SK-N-DZ (cell line): ENCODE measurements around the gene GAS7. TPM values are rescaled to one million over a fixed set of nuclear protein-coding genes. Genes with fewer than 3 reads are reported as not detected.

Source experiments
- DNase-seq: peaks from one replicate; pipeline ENCODE4 v3.0.0-alpha.2; 2015; ENCODE audit warnings: low spot score
- polyA plus RNA-seq, 2 experiments: library from polyadenylated mRNA; depleted of rRNA; stranded (reverse); fragments of >200 nt; gene quantifications; 2 replicates each; pipeline ENCODE4 v1.2.3, GENCODE V29; 2014

GAS7 gene
- polyA plus RNA-seq (2014; cell fraction: cytosol; rRNA removed) = not detected in 2 replicates
- polyA plus RNA-seq (2014; cell fraction: nucleus; rRNA removed) = not detected in 2 replicates

DNA sequence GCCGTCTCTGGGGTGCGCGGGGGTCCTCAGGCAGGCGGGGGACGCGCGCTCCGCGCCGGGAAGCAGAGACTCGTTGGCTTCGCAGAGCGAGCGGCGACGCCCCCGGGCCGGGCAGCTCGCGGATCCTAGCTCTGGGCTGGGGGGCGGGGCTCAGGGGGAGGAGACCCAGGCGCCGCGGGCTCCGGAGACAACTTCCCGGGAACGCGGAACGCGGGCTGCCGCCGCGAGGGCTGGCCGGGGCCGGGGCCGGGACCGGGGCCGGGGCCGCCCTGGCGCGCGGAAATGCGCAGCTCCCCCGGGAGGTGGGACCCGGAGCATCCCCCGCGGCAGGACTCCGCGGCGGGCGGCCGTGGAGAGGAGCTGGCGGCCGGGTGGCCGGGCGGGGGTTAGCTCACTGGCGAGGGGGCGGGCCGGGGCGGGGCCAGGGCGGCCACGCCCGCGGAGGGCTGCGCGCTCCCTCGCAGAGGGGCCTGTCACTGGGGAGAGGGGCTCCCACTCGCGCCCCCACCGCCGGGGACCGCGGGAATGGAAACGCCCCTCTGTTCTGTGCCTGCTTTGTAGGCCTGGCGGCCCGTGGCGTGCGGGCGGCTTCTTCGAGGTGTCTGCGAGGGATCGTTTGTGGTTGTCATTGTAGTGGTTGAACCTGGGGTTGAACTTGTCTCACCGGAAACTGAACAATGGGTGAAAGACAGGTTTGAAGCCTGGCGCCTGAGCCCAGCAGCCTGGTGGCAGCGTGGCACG lies at the start of gene GAS7:
GAS7 (minus strand) TSS at position 98 of the 741 bp plus-strand sequence.
- DNase-seq = no peak

DNA sequence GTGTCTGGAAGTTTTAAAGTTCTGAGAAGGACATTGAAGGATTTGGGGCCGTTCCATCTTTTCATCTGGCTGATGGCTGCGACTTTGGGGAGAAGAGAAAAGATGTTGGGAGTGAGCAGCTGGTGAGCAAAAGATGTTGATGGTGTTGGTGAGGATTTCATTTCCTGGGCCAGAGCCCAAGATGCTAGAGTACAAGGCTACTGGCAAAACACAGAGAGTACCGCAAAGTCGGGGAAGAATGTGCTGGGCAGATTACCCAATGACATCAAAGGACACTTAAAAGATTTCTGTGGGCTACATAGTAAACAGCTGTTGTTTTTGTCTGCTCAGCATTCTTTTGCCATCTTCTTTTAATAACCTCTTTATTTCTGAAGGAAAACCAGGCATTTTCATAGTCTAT lies 49.4 kb upstream of the GAS7 start:
- DNase-seq = no peak

DNA sequence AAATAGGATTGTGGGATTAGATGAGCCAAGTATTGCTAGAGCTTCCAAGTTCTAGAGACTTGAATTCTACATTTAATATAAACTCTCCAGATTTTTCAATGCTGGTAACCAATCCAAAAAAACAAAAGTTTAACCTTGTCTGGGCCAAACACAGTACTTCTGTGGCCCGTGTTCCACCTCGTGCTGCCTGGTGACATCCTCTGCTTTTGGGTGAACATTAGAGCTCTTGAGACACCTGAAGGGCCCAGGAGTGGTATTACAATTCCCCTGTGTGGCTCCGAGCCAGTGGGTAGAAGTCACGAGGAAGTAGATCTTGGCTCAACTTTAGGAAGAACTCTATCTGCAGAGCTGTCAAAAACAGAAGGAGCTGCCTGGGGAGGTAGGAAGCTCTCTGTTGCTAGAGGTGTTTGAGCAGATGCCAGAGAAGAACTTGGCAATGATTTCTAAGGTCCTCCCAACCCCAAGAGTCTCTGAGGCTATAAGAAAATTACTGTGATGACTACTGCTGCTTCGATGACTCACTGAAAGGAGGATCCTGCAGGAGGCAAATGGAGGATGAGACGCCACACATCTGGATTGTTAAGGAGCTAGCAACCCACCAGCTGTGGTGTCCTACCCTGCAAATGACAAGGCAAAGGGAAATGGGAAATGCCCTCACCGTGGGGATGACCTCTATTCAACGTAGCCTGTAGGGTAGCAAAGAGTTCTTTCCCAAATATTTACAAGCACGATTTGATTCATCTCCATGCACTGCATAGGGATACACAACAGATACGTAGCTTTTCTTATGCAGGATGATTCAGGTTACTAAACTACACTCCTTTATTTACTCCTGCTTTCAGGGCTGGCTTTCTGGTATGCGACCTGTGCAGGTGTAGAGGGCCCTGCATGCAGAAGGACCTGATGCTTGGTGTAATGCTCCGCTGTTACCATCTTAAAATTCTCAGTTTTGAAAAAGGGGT lies 45.8 kb upstream of the GAS7 start:
- no peak for DNase-seq

DNA sequence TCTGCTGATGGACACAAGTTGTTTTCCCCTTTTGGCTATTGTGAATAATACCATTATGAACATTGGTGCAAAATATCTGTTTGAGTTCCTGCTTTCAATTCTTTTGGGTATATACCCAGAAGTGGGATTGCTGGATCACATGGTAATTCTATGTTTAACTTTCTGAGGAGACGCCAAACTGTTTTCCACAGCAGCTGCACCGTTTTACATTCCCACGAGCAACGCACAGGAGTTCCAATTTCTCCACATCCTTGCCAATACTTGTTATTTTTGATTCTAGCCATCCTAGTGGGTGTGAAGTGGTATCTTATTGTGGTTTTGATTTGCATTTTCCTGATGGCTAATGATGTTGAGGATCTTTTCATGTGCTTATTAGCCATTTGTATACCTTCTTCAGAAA lies 43.4 kb upstream of the GAS7 start:
- no peak for DNase-seq

DNA sequence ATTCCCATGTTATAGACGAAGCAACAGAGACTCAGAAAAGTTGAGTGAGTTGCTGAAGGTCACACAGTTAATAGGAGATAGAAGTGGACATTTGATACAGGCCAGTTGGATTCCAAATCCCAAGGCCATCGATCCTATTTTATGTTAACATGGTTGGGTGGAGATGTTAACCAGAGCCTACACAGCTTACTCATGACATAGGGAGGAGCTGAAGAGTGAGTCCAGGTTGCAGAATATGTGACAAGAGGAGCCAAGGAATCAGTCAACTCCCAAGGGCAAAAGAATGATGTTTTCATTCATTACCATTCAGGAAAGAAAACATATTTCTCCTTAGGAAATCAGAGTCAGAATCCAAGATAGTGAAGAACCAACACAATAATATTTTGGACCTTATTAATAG lies 40.3 kb upstream of the GAS7 start:
- no peak for DNase-seq

DNA sequence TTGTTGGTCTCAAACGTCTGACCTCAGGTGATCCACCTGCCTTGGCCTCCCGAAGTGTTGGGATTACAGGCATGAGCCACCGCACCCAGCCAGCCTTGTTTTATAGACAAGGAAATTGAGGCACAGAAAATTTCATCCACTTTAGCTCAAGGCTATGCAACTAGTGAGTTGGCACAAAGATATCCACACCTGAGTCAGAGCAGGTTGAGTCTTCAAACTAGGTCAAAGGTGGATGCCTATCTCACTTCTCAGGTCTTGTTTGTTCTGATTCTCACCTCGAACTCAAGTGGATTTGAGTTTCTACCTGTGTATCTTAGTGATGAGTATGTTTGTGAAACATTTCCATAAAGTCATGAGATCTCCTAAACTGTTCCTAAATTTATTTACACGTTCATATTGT lies 35.6 kb upstream of the GAS7 start:
- no peak for DNase-seq

DNA sequence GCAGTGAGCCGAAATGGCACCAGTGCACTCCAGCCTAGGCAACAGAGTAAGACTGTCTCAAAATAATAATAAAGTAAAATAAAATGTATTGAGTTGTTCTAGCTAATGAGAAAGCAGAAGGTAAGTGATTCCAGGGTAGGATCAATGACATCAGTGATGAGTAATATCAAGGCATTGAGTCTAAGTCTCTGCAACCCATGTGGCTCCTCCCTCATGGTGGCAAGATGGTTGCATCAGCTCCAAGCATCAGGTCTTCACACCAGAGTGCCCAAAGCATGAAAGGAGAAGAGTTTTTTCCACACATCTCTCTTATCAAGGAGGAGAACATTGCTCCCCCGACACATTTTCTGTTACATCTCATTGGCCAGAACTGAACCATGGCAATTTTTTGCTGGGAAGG lies 34.8 kb upstream of the GAS7 start:
- no peak for DNase-seq

DNA sequence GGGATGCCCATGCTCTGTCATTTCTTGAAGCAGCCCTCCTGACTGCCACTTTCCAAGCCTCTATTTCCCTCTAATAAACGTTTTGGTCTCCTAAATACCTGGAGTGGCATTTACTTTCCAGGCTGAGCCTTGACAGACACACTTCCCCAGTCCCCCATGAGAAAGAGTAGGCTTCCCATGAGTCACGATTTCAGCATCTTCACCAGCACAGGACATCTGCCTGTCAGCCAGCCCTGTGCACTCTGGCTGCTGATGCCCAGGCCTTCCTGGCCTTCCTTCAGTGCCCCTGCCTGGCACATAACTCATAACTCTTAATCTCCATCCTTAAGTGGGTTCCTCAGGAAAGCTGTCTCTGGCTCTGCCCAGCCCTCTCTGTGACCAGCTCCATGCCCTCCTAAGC lies 30.8 kb upstream of the GAS7 start:
- no peak for DNase-seq

DNA sequence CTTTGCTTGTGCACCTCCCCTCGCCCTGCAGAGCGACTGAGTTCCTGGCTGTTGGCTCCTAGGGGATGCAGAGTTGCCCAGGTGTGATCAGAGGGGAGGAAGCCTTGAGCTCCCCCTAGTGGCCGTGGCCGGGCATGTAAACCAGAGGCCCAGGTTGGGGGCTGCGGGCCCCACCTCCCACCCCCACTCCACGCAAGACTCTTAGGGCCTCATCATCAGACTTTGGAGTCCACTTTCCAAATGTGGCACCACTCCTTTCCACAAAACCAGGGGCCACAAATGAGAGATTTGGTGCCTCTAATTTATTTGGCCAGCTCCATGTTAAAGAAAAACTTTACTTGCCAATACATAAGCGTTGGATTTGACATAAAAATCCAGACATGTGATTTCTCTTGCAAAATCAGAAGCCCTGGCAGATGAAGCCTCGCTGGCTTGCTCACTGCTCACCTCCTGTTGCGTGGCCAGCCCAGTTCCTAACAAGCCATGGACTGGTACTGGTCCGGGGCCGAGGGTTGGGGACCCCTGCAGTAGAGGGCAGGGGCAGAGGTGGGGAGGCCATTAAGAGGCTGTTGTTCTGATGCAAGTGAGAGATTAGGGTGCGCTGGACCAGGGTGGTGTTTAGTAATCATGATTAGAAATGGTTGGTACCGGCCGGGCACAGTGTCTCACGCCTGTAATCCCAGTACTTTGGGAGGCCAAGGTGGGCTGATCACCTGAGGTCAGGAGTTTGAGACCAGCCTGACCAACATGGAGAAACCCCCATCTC lies 28.7 kb upstream of the GAS7 start:
- peak; percentile 6 for DNase-seq

DNA sequence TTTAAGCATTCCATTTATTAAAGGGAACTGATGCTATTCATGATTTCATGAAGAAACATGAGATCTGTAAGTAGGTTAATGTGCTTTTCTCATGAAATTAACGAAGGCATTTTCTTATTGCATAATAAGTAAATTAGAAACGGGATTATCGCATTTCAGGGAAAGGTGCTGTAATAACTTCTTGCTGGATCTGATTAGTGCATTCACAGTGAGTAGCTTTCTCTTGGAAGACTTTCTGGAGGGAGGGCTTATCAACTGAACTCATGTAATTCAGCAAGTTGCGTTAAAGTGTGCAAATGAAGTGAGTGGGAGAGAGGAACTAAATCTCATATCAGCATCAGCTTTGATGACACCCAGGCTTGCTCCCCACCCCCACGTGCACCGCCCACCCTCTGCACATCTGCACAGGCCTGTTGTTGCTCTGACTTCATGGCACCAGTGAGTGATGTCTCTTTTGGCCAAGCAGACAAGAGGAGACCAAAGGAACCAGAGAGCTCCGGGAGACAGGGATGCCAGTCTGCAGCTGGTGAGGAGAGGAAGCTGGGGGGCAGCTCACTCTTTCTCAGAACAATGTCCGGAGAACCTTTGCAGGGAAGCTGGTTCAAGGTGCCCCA lies 26.3 kb upstream of the GAS7 start:
- DNase-seq = no peak

DNA sequence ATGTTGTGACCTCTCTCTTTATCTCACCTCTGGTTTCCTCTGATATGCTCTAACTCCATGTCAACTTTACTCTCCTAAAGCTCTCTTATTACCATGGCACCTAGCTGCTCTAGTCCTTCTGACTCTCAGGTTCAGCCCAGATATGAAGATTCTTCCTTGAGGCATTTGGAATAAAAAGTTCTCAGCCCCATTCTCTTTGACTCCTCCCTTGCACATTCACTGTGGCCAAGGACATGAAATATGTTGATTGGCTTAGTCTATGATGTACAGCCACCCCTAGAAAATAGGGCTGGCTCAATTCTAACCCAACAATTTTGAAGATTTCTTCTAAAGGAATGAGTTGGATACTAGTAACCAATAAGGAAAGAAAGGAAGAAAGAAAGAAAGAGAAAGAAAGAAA lies 20.8 kb upstream of the GAS7 start:
- no peak for DNase-seq

DNA sequence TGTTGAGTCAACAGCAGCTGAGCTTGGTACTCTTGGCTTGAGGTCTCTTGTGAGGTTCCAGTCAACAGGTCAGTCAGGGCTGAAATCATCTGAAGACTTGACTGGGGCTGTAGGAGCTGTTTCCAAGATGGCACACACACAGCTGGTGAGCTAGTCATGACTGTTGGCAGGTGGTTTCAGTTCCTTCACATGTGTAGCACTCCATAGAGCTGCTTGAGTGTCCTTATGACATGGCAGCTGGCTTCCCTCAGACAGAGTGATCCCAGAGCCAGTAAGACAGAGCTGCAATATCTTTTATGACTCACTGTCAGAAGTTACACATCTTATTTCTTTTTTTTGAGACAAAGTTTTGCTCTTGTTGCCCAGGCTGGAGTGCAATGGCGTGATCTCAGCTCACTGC lies 19.5 kb upstream of the GAS7 start:
- DNase-seq = no peak

DNA sequence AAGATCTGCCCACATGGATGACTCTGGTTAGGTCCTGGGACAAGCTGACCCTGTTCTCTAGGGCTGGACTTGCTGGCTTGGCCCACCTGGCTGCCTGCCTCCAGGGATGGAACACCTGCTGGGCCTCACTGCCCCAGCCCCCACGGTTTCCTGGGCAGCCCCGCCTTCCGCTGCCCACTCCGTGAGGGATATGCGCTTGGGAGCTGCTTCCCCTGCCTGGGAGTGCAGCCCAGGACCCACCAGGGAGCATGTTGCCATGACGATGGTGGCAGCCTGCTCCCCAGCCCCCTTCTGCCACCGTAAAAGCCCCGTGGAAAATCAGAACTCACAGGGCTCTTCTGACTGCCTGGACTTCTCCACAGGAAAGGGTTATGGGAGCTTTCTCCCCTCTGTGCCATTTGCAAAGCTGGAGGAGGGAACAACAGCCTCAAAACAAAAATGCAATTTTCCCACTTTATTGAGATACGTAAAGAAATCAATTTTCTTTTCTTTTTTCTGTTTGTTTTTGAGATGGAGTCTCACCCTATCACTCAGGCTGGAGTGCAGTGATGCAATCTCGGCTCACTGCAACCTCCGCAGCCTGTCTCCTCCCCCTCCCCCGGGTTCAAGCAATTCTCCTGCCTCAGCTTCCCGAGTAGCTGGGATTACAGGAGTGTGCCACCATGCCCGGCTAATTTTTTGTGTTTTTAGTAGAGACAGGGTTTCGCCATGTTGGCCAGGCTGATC lies 18.0 kb upstream of the GAS7 start:
- no peak for DNase-seq

DNA sequence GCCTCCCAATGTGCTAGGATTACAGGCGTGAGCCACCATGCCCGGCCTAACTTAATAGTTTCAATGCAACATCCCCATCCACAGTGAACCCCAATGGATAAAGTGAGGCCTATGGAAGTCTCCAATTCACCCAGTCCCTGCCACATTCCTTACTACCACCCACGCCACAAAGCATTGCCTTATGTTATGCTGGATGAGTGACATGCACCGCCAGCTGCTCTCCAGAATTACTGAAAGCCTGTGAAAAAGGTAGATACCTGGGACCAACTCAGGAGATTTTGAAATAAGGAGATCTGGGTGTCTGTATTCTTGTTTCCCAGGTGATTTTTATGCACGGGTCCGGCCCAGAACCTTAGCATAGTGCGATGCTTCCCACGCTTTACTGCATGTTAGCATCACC lies 16.9 kb upstream of the GAS7 start:
- DNase-seq = no peak

DNA sequence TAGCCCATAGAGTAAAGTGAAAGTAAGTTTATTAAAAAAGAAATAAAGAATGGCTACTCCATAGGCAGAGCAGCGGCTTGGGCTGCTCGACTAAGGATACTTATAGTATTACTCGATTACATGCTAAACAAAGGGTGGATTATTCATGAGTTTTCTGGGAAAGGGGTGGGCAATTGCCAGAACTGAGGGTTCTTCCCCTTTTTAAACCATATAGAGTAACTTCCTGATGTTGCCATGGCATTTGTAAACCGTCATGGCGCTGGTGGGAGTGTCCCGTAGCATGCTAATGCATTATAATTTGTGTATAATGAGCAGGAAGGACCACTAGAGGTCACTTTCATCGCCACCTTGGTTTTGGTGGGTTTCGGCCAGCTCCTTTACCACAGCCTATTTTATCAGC lies 13.3 kb upstream of the GAS7 start:
- DNase-seq = no peak

DNA sequence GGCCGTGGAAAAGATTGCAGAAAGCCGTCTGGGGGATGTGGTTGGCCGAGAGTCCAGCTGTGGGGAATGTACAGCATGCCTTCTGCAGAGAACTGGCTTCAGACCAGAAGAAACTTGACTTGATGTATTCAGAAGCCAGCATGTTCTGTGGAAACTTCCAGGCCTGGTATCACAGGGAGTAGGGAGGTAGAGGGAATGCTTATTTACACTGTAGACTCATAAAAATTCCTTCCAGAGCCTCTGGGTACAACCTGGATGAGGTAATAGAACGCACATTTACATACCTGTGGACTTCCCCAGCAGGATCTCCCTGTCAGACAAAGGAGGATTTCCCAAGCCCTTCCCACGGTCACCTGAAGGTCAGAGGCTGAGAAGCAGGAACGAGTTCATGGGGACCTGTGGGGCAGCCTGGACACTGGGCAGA lies 11.8 kb upstream of the GAS7 start:
- no peak for DNase-seq

DNA sequence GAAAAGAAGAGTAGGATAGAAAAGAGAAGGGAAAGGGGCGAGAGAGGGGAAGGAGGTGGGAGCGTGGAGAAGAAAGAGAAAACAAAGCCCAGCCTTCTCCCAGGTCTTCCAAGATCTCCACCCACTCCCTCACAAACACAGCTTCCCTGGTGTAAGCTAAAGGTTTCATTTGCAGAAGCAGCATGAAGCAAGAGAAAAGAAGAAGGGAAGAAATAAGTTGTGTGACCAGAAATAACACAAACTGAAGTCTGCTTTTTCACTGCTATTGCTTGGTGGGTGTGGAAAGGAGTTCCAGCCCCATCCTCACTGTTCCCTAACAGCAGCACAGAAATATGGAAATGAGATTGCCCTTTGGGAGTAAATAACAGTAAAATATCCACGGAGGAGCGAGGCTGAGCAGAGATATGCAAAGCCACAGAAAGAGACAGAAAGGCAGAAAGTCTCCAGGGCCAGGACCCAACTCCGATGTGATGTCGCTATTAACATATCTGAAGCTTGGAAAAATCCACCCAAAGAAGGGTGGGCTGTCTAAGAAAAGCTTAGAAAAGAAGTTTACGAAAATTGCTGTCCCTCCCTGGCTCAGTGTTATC lies 10.3 kb upstream of the GAS7 start:
- DNase-seq = no peak

DNA sequence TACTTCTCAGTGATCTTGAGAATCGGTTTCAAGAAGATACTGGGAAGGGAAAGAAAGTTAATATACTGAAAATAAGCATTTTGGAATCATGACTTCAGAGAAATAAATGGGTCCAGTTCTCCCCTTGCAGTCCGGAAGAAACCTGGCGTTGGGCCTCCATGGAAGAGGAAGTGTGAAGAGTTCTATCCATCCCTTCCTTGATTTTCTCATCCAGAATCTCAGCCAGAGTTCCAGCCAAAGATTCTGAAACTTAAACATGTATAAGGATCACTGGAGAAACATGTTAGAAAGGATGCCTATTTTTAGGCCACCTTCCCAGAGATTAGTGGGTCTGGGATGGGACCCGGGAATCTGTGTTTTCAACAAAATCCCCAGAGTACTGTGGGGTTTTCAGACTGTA lies 8.7 kb upstream of the GAS7 start:
- DNase-seq = no peak

DNA sequence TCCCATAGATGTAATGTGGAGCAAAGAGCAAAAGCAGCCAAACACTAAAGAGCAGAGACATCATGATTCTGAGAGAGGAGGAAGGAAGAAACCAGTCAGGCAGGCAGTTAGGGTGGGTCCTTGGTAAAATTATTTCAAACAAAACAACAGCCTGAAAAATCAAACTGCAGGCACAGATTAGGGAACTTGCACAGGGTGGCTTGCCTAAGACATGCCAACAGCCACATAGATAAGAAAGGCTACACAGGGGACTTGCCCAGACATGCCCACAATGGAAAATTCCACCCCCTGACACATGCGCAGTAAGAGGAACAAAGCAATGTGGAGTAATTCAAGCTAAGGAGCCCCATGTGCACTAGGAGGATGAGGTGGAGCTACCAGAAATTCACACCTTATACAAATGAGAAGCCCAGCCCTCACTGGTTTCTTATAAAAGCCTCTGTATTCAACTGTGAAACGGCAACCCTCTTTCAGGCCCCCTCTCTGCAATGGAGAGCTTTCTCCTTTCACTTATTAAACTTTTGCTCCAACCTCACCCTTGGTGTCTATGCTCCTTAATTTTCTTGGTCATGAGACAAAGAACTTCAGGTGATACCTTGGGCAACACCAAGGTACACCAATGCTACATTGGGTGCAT lies 7.3 kb upstream of the GAS7 start:
- DNase-seq = no peak

DNA sequence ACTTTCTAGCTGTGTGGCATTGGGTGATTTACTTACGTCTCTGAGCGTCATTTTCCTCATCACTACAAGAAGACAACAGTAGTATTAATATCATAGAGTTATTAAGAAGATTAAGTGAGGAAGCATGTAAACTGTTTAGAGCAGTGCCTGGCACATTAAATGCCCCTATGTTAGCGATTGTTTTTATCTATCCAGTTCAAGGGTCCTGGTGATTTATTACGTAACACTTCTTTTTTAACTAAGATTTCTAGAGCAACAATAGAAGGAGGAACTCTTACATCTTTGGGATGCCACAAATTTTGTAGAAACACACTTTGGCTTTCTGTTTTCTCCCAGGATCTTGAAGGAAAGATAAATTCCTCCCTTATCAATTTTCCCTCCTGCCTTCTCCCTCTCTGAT lies 3.3 kb upstream of the GAS7 start:
- DNase-seq = no peak
